Ovary (tissue), 3 donors: Measurements from ENCODE around the gene CLEC4A.

Source experiments
- EP300 ChIP-seq: sonication (generic); formaldehyde crosslinking; IDR thresholded peaks from one replicate; pipeline ENCODE4 v1.6.1; 2017; ENCODE audit warnings: antibody characterized with exemption
- TF ChIP-seq, protein P1 (sequence below), 3 donors: fragments of 450-650 bp in 2 of 3; fragments of 200-600 bp in 1 of 3; IDR thresholded peaks; one replicate each; pipeline versions ENCODE4 v1.5.1 to v1.8.0; 2016 to 2022; ENCODE audit warnings: antibody characterized with exemption in 3 of 3, mild to moderate bottlenecking in 1 of 3
- donor health status: DM: no; HTN: no; CAD: no.

GRCh38 chr12:8127138-8127537, 3.7 kb downstream of the CLEC4A start:
- TF ChIP-seq, protein P1, sequence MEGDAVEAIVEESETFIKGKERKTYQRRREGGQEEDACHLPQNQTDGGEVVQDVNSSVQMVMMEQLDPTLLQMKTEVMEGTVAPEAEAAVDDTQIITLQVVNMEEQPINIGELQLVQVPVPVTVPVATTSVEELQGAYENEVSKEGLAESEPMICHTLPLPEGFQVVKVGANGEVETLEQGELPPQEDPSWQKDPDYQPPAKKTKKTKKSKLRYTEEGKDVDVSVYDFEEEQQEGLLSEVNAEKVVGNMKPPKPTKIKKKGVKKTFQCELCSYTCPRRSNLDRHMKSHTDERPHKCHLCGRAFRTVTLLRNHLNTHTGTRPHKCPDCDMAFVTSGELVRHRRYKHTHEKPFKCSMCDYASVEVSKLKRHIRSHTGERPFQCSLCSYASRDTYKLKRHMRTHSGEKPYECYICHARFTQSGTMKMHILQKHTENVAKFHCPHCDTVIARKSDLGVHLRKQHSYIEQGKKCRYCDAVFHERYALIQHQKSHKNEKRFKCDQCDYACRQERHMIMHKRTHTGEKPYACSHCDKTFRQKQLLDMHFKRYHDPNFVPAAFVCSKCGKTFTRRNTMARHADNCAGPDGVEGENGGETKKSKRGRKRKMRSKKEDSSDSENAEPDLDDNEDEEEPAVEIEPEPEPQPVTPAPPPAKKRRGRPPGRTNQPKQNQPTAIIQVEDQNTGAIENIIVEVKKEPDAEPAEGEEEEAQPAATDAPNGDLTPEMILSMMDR (IDR thresholded peaks at IDR 0.05): no peak
- no peak for TF ChIP-seq EP300
